OCI-M2 (cell line): ENCODE data around the gene MGAT3.

Source experiments
- DNase-seq: peaks from one replicate; lab custom pipeline; 2025; ENCODE audit not compliant: unreplicated experiment; lab: John Stamatoyannopoulos, UW

MGAT3 gene

DNA sequence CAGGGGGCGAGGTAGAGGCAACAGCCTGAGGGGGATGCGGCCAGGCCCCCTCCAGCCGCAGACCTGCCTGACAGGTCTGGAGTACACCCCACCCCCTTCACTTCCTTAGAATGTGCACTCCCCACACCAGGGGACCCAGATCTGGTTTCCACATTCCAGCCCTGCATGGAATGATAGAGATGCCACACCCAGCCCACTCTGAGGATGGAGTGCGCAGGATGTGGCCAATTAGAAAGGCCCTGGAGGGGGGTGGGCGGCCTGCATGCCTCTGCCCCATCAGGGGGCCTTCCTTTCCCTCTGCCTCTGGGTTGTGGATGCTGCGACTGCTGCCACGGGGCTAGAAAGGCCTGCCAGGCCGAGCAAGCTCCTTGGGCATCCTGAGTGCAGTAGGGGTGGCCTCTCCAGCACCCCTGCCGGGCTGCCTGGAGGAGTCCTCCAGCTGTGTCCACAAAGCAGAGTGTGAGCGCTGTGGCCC lies 28.2 kb upstream of the MGAT3 start:
- DNase-seq = no peak

DNA sequence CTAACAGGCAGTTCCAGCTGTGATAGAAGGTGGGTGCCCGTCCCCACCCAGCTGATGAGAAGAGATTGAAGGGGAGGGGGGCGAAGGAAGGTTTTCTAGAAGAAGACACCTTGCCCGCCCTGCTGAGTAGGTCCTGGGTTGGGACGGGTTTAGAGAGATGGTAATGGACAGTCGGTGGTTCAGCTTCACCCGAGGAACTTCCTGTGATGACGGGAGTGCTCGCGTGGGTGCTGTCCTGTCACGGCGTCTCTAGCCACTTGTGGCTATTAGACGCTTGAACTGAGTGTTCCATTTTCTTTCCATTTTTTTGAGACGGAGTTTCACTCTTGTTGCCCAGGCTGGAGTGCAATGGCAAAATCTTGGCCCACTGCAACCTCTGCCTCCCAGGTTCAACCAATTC lies 27.6 kb upstream of the MGAT3 start:
- no peak for DNase-seq

DNA sequence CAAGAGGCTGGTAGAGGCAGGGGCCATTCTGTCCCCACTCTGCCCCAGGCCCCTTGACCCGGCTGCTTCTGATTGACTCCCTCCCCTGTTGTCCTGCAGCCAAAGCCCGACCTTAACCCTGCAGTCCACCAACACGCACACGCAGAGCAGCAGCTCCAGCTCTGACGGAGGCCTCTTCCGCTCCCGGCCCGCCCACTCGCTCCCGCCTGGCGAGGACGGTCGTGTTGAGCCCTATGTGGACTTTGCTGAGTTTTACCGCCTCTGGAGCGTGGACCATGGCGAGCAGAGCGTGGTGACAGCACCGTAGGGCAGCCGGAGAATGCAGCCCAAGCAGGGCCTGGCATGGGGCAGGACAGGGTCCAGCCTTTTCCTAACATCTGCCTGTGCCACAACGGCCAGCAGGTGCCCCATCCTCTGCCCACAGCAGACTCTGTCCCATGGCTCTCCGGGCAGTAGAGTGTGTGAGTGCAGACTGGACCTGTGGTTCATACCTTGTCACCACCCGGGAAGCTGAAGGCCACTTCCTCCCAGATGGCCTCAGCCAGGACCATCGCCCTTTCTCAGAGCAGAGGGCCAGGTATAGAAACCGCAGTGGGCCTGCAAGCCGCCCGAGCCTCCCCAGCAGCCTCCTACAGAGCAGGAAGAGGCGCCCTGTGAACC lies 26.8 kb upstream of the MGAT3 start:
- DNase-seq = no peak

DNA sequence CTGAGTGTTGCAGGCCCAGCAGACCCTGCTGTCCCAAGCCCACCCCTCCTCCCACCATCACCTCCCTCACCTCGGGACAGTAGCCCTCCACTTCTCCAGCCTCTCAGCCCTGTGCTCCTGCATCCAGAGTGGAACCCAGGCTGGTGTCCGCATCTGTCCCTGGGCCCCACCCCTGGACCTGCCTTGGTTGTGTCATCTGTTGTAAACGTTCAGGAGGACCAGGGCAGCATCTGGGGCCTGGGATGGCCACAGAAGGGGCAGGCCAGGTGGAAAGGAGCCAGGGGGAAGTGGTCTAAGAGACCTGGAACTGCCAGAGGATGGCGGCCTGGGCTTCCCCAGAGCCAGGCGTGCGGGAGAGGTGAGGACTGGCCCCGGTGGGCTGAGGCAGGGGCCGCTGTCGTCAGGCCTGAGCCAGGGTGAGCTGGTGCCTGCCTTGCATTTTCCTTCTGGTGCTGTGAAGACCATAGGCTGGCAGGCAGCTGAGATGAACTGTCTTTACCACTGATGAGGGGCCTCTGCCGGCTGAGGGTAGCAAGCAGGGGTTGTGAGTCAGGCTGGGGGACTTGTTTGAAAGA lies 26.1 kb upstream of the MGAT3 start:
- DNase-seq = no peak

DNA sequence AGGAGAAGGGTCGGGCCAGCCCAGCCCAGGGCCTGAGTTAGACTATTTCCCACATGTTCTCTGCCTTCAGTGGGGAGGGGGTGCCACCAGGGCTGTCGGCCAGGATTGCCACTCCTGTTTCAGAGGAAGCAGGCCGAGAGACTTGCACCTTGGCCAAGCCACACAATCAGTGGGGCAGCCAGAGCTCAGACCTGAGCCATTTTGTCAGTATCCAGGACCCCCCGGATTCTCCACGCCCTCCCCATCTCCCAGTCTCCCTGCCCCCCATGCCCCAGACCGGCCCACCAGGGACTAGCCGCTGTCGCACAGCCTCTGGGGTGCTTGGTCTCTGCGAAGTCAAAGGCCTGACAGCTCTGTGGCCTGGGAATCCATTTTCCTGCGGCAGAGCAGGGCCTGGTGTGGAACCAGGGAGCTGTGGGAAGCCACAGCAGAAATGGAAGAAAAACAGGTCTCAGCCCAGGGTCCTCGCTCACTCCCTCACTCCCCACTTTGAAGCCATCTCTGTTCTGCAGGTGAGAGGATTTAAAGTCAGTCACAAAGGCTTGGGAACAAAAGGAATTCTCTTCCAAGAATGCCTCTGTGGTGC lies 25.5 kb upstream of the MGAT3 start:
- no peak for DNase-seq

DNA sequence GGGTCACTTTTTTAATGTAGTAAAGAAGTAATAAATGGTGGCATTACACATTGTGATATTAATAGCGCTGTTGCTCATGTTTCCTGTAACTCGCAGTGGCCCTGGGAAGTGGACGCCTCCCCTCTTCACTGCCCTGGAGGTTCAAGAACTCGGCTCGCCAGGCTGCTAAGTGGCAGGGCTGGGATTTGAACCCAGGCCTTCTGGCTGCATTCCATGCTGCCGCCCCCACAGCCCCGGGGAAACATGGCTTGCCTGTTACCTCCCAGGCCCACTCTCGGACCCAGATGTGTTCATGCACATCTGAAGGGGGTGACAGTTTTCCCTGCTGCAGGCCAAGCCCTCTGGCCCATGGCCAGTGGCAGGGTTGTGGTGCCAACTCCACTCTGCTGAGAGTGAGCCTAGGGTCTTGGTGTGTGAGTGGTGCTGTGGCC lies 25.0 kb upstream of the MGAT3 start:
- no peak for DNase-seq

DNA sequence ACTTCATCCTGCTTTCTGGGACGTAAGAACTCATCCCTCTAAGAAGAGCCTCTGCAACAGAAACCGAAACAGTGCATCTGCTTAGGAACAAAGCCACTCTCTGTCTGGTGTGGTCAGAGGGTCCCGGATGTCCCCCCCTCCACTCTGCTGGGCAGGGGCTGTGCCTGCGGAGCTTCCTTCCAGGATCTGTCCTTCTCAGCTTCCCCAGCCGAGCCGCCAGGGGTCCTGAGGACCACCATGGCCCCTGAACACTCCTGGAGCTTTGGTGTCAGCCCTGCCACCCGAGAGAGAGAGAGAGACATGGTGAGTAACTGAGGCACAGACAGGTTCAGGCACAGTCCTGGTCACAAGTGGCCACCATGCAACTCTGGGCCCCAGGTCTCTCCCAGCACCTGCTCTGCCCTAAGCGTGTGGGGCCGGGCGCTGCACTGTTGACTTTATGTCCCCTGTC lies 24.4 kb upstream of the MGAT3 start:
- DNase-seq = no peak

DNA sequence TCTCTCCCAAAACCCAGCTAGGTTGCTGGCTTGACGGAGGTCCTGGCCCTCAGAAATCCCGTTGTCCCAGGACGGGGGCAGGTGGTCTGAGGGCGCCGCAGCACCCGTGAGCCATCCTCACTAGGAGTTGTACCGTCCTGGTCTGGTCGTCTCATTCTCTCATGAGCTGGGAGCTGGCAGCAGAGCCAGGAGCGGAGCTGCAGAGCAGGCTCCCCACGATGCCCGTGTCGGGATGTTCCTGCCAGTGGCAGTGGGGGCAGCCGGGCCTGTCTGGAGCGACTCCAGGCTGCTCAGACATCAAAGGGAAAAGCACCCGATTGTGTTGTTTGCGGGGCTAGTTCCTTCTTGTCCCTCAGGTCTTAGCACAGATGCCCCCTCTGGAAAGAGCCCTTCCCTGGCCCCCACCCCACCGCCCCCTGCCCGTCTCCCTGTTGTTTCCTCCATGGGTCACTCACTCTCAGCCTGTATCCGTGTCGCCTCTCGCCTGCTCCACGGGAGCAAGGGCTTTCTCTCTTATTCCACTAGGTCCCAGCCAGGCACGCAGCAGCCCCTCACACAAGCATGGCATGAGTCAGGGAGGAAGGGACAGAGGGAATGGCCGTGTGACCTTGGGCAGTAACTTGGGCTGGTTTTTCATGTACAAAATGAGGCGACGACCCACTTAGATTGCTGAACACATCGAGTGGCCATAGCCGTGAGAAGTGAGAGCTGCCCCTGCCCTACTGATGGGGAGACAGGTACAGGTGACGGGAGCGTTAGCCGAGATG lies 23.2 kb upstream of the MGAT3 start:
- DNase-seq = no peak

DNA sequence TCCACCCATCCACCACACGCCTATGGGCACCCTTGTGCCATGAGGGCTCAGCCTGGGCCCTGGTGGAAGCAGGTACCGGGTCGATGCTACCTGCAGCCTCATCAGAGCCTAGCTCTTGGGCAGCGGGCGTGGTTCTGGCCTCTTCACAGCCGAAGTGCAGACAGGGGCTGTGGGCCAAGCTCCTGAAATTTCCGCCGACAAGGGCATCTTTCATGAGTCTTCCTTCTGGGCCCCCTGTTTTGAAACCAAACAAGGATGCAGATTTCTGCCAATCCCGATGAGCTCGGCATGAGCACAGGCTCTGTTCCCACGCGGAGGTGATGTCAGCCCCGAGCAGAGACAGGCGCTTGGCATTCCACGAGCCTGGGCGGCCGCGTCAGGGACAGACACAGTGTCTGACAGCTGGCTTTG lies 22.6 kb upstream of the MGAT3 start:
- no peak for DNase-seq

DNA sequence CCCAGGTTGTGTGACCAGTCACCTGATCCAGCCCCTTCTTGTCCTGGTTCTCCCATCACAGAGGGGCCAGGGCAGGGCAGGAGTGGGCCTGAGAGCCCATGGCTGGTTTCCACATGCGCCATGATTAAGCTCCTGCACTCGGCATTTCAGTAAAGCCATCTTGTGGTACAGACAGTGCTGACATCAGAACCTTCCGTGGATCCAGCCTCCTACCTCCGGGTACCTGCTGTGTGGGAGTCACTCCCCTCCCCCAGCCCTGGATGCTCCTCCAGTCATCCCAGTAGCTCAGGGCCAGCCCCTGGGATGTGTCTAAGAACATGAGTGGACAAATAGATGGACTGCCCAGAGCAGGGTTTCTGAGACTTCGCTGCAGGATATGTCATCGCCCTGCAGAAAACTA lies 22.1 kb upstream of the MGAT3 start:
- DNase-seq = no peak

DNA sequence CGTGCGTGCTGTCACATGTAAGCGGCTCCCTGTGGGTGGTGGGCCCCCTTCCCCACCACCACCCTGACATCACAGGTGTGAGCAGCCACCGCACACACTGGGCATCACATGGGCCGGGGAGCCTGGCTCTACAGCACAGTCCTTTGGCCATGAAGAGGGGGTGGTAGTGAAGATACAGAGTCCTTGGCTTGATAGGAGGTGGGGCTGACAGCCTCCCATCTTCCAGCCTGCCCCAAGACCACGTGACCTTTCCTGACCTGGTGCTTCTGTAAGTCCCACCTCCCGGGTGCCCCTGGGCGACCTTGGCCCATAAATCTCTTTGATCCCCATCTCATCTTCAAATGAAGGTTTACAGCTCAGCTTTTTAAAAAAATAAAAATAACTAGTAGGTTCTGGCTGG lies 21.2 kb upstream of the MGAT3 start:
- DNase-seq = no peak

DNA sequence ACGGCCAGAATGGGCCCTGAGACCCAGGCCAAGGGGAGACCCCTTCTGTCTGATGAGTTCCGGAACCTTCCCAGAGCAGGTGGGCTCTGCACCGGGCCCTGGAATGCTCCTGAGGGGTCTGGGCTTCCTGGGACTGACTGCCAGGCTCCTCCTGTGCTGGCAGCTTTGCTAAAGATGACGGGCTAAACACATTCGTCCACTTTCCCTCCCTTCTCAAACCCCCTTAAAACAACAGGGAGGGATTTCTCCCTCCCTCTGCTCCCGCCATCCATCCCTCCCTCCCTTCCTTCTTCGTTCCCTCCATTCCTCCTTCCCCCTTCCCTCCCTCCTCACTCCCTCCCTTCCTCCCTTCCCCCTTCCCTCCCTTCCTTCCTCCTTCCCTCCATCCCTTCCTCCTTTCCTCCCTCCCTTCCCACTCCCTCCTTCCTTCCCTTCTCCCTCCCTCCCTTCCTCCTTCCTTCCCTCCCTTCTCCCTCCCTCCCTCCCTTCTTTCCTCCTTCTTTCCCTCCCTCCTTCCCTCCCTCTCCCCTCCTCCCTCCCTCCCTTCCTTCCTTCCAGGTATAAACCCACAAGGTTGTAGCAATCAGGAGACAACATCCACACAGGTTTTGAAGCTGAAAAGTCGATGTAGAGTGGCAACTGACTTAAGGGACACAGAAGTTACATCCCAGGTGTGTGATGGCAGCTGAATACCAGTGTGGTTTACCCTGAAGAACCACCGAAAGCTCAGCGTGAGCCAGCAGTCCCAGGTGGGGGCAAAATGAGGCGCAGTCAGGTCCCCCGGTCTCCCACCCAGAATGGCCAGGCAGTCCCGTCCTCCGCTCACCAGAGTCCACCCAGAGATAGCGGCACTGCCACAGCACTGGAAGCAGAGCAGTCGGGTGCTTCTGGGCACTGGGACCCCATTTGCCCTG lies 18.8 kb upstream of the MGAT3 start:
- no peak for DNase-seq

DNA sequence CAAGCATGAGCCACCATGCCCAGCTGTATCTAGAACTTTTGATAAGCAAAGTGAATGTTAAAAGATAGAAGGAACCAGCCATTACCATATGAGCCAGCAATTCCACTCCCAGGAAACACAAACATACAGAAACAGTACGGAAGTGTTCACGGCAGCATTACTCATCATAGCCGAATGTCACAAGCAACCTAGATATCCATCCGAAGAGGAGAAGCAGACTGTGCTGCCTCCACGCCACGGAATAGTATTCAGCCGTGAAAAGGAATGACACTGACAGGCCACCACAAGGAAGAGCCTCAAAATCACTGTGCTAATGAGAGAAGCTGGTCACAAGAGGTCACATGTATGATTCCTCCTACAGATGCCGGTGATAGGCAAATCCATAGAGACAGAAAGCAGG lies 17.6 kb upstream of the MGAT3 start:
- no peak for DNase-seq

DNA sequence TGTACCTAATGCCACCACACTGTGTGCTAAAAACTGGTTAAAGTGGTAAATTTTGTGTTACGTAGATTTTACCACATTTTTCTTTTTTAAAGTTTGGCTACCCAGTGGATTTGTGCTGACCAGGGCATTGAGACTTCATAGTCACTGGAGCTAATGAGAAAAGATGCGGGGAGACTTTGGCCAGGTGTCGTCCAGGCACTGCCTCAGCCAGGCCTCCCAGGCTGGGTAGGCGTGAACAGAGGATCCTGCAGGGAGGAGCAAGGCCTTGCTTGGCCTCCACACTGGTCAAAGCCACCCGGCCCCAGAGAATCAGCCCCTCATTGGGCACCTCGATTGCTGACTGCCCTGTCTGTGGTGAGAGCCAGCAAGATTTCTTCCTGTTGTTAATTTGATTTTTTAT lies 13.4 kb upstream of the MGAT3 start:
- no peak for DNase-seq

DNA sequence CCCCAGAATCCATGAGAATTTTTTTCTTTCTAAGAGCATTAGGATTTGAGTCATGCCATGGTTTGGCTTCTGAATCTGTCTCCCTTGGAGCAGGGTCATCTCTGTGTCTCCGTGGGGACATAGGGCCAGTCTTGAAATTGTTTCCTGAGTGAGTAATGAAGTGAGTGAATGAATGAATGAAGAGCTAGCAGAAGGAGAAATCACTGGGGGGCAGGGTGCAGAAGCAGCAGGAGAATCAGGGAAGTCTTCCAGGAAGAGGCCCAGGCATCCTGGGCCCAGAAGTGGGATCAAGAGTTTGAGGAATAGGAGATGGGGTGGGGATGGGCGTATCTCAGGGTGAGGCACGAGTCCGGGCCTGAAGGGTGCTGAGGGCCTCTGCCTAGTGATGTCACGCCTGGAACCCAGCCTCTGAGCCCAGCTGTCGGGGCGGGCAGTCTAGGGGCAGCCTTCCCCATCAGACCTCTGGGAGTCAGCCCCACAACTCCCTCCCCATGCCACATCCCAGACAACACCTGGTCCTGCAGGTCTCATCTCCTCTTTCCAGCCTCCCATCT lies 12.5 kb upstream of the MGAT3 start:
- no peak for DNase-seq

DNA sequence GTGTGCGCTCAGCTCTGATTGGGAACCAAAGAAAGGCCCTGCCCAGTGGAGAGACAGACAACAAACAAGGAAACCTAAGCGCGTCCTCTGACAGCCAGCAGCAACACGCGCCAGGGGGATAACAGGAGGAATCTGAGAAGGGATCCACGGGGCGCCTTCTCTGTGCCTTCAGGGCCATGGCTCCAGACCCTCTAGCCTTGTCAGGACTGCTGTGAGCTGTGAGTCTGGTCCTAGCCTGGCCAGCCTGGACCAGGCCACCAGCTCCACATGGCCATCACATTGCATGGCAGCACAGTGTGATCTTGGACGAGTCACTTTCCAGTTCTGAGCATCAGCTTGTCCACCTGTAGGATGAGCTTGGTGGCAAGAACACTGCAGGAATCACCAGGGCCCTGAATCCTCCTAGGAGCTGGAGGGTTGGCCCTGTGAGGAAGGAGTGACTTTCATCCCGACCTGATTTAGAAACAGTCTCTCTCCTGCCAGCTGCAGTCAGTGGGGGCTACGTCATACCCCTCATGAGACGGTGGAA lies 11.8 kb upstream of the MGAT3 start:
- DNase-seq = no peak

DNA sequence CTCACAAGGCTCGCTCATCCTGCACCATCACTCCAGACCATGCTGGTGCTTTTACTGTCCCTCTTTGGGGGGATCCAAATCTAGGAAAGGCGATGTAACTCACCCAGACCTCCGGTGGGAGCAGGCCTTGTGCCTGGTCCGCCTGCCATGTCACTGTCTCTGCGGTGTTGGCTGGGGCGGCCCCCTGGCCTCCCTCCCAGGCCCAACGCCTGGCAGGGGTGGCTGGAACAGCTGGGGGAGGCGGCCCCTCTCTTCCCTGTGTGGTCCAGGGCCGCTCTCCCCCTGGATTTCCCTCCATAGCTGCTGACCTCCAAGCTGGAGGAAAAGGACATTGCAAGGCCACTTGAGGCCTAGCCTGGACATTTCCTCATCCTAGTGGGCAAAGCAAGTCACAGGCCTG lies 11.1 kb upstream of the MGAT3 start:
- DNase-seq = no peak

DNA sequence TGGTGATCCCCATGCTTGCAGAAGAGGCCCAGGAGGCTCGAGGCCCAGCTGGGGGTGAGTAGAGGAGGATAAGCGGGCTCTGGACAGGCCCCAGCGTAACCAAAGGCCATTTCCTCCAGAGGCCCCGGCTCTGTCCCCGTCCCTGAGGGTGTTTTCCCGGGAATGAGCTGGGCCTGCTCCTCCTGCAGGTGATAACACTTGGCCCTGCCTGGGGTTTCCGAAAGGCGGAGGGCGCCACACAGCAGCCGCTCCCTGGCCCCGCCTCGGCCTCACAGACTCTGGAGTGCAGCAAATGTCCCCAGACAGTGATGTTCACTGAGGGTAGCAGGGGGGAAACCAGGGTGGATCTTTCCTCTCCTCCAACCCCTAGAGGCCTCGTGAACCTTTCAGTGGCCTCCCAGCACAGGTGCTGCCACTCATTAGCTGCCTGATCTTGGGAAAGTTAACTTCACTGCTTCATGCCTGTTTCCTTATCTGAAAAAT lies 10.5 kb upstream of the MGAT3 start:
- no peak for DNase-seq

DNA sequence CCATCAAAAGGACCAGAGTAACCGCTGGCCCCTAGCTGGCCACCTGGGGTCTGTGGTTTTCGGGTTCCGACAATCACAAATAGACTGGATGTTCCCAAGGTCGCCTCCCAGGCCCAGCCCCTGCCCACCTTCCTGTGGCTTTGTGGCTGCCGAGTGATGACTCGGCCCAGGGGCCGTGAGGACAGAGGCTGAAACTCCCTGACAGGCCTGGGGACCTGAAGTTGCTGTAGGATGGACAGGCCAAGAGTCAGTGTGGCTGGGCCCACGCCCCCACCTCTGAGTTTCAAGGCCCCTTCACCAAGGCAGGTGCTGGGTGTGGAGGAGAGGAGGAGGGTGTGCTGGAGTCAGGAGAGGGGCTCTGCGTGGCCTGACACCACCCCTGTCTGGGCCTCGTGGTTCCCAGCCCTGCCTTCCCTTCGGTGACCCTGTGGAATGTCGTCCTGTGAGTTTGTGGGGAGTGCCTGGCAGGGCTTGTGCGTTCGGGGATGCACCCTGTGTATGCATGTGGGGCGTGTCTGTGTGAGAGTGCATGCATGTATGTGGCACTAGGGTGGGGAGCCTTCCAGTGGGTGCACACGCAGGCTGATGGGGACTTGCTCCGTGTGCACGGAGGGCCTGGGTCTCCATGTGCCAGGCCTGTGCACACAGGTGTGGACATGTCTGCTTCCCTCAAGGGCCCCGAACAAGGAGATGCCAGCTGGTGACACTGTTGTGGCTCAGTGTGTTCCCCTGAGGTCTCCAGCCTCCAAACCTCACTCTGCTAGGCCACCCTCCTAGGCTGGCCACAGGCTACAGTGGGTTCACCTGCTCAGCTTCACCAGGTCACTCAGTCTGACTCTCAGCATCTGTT lies 8.4 kb upstream of the MGAT3 start:
- no peak for DNase-seq
